CD4-positive, alpha-beta T cell treated with Interleukin-6 for 4 hours (primary cell): Measurements from ENCODE around the gene DCAF11.

ENCODE experiments used
- DNase-seq: peaks from one replicate; pipeline ENCODE4 v3.0.0-alpha.2; 2020; ENCODE audit warnings: mixed read lengths

DCAF11 gene

GRCh38 chr14:24114532-24115421 lies at the start of gene DCAF11, which contains the start of gene NRL:
Gene DCAF11, plus strand, starts transcription at chr14:24114777. Its CDS starts 818 bp downstream, at chr14:24115595.
Gene NRL, minus strand, starts transcription at chr14:24114949. Its CDS starts 32,101 bp downstream, at chr14:24082848.
- peak; percentile 99 for DNase-seq

GRCh38 chr14:24064856-24065255 lies 49.7 kb upstream of the DCAF11 start:
- DNase-seq = no peak

GRCh38 chr14:24065408-24065807 lies 49.2 kb upstream of the DCAF11 start:
- DNase-seq = no peak

- DNase-seq = no peak
These were observed 48.0 kb upstream of the DCAF11 start for GRCh38 chr14:24066496-24067132.

- DNase-seq = no peak
These were observed 47.2 kb upstream of the DCAF11 start for GRCh38 chr14:24067133-24068082.

- DNase-seq = no peak
These were observed 45.7 kb upstream of the DCAF11 start for GRCh38 chr14:24068711-24069410.

- DNase-seq = no peak
These were observed 45.2 kb upstream of the DCAF11 start for GRCh38 chr14:24069411-24069735.

- no peak for DNase-seq
These were observed 44.1 kb upstream of the DCAF11 start for GRCh38 chr14:24070285-24071143.

GRCh38 chr14:24071144-24071697 lies 43.4 kb upstream of the DCAF11 start, which contains the start of gene CPNE6:
Gene CPNE6, plus strand, starts transcription at chr14:24071562. Its CDS starts 1,375 bp downstream, at chr14:24072937.
- no peak for DNase-seq

GRCh38 chr14:24071836-24072430 lies 42.6 kb upstream of the DCAF11 start:
- DNase-seq = no peak

- DNase-seq = no peak
These were observed 42.1 kb upstream of the DCAF11 start for GRCh38 chr14:24072436-24072835.

- no peak for DNase-seq
These were observed 41.4 kb upstream of the DCAF11 start for GRCh38 chr14:24072881-24073877.

- DNase-seq = no peak
These were observed 39.7 kb upstream of the DCAF11 start for GRCh38 chr14:24074625-24075484.

- DNase-seq = no peak
These were observed 38.9 kb upstream of the DCAF11 start for GRCh38 chr14:24075485-24076301.

GRCh38 chr14:24076302-24076601 lies 38.3 kb upstream of the DCAF11 start:
- DNase-seq = no peak

- DNase-seq = no peak
These were observed 37.5 kb upstream of the DCAF11 start for GRCh38 chr14:24077086-24077485.

- DNase-seq = no peak
These were observed 36.4 kb upstream of the DCAF11 start for GRCh38 chr14:24078146-24078545.
